ENCODE measurements around the gene PAK4. TPM values are rescaled to one million over a fixed set of nuclear protein-coding genes. Genes with fewer than 3 reads are reported as not detected.

Gene PAK4
- total RNA-seq, 4 donors from 2014 or later, result 20.7 to 25.3 (median 23.6) TPM

GRCh38 chr19:39157275-39157996 is 31.9 kb downstream of the PAK4 start:
- Histone ChIP-seq H3K27ac (peak overlapping the region; percentile 75), H3K9me3 (no peaks in the 10 kb centered on the region), H3K36me3 (no peaks in the 10 kb centered on the region), H3K4me1 (peaks cover 80% of the 10 kb centered on the region), H3K4me3 (peak overlapping the region; percentile 19), H3K27me3 (no peaks in the 10 kb centered on the region)
- TF ChIP-seq CTCF (IDR thresholded peaks at IDR 0.05) (no peak), POLR2A (IDR thresholded peaks at IDR 0.05) (no peak), EP300 (IDR thresholded peaks at IDR 0.05) (no peak), POLR2AphosphoS5 (IDR thresholded peaks at IDR 0.05) (no peak)
- WGBS, result 84% methylated on average over 15 of the region's 23 CpGs
- no peak for DNase-seq (ENCODE audit: low spot score in 2 of 2)

DNA sequence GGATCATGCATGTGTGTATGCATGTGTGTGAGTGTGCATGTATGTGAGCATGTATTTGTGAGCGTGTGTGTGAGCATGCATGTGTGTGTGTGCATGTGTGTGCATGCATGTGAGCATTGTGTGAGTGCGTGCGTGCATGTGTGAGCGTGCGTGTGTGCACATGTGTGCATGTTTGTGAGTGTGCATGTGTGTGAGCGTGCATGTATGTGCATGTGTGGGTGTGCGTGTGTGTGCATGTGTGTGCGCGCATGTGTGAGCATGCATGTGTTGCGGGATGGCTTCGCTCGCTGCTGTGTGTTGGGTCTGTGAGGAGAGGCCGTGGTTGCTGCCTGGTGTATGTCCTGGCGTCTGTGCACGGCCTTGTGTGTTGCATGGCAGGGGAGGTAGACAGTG is 32.4 kb downstream of the PAK4 start:
- Histone ChIP-seq H3K4me1 (peaks cover 83% of the 10 kb centered on the region), H3K27me3 (no peaks in the 10 kb centered on the region), H3K4me3 (no peak overlapping the region), H3K9me3 (no peaks in the 10 kb centered on the region), H3K27ac (peak overlapping the region; percentile 35), H3K36me3 (no peaks in the 10 kb centered on the region)
- WGBS, result 96% methylated on average over 9 of the region's 15 CpGs
- DNase-seq (ENCODE audit: low spot score in 2 of 2), result no peak
- TF ChIP-seq POLR2AphosphoS5 (IDR thresholded peaks at IDR 0.05) (no peak), POLR2A (IDR thresholded peaks at IDR 0.05) (no peak), CTCF (IDR thresholded peaks at IDR 0.05) (no peak), EP300 (IDR thresholded peaks at IDR 0.05) (no peak)

GRCh38 chr19:39158646-39159260 is 33.2 kb downstream of the PAK4 start:
- no peak overlapping the region for H3K4me3 ChIP-seq
- no peak for TF ChIP-seq EP300 (IDR thresholded peaks at IDR 0.05)
- no peak for TF ChIP-seq POLR2AphosphoS5 (IDR thresholded peaks at IDR 0.05)
- no peak for TF ChIP-seq CTCF (IDR thresholded peaks at IDR 0.05)
- no peak for TF ChIP-seq POLR2A (IDR thresholded peaks at IDR 0.05)

DNA sequence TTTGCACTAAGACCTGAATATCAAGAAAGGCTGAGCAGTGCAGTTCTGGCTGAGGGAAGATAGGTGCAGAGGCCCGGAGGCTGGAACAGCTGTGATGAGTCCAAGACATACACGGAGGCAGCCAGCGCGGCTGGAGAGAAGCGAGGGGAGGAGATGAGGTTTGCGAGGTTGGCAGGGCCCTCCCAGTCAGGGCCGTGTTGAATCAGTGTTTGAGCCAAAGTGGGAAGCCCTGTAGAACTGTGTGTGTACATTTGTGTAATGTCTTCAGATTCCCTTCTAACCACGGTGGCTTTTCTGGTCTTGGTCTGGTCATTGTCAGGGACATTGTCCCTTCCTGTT is 34.9 kb downstream of the PAK4 start:
- Histone ChIP-seq H3K36me3 (no peaks in the 10 kb centered on the region), H3K27me3 (no peaks in the 10 kb centered on the region), H3K4me1 (peaks cover 64% of the 10 kb centered on the region), H3K4me3 (no peak overlapping the region), H3K27ac (peak overlapping the region; percentile 85), H3K9me3 (no peaks in the 10 kb centered on the region)
- WGBS, result 3% methylated on average over 7 of the region's 8 CpGs
- TF ChIP-seq POLR2A (IDR thresholded peaks at IDR 0.05) (no peak), CTCF (IDR thresholded peaks at IDR 0.05) (no peak), POLR2AphosphoS5 (IDR thresholded peaks at IDR 0.05) (no peak), EP300 (IDR thresholded peaks at IDR 0.05) (no peak)
- no peak for DNase-seq (ENCODE audit: low spot score in 2 of 2)

More at GRCh38 chr19:39158646-39159260, 33.2 kb downstream of the PAK4 start:
- WGBS, result 88% methylated on average over 9 of the region's 12 CpGs
- Histone ChIP-seq H3K27ac (peak overlapping the region; percentile 35), H3K27me3 (no peaks in the 10 kb centered on the region), H3K9me3 (no peaks in the 10 kb centered on the region), H3K4me1 (peaks cover 81% of the 10 kb centered on the region), H3K36me3 (no peaks in the 10 kb centered on the region)
- DNase-seq (ENCODE audit: low spot score in 2 of 2), result no peak

GRCh38 chr19:39160889-39161672 is 35.5 kb downstream of the PAK4 start:
- Histone ChIP-seq H3K4me3 (no peak overlapping the region), H3K27ac (peak overlapping the region; percentile 85), H3K27me3 (no peaks in the 10 kb centered on the region), H3K4me1 (peaks cover 64% of the 10 kb centered on the region), H3K9me3 (no peaks in the 10 kb centered on the region), H3K36me3 (no peaks in the 10 kb centered on the region)
- DNase-seq (ENCODE audit: low spot score in 2 of 2), result no peak
- WGBS, result 74% methylated on average over 12 of the region's 21 CpGs
- no peak for TF ChIP-seq POLR2A (IDR thresholded peaks at IDR 0.05)
- no peak for TF ChIP-seq CTCF (IDR thresholded peaks at IDR 0.05)
- no peak for TF ChIP-seq POLR2AphosphoS5 (IDR thresholded peaks at IDR 0.05)
- no peak for TF ChIP-seq EP300 (IDR thresholded peaks at IDR 0.05)

Measured in suprapubic skin (tissue), 4 donors.